ENCODE measurements around the gene CROT. TPM values are rescaled to one million over a fixed set of nuclear protein-coding genes. Genes with fewer than 3 reads are reported as not detected.

CROT gene
- total RNA-seq, 3 donors from 2014 or later (not counting 1 experiment from before 2014, with no cell fraction given), result 17.5 to 19.0 (median 17.9) TPM

- intact Hi-C loops (cut with micrococcal nuclease), result no loop called here
- peaks cover 44% of the 10 kb centered on the region for H3K36me3 ChIP-seq (ENCODE audit: control insufficient read depth, insufficient read depth, low read length)
- Mint-ChIP-seq H3K4me1 (no peaks in the 10 kb centered on the region), H3K4me3 (no peak overlapping the region), H3K36me3 (peaks cover 42% of the 10 kb centered on the region), H3K27me3 (ENCODE audit: low read depth in 2 of 2) (no peaks in the 10 kb centered on the region), H3K27ac (no peak overlapping the region), H3K9me3 (no peaks in the 10 kb centered on the region)
- TF ChIP-seq CTCF (IDR thresholded peaks at IDR 0.05), result no peak
- H3K4me3 ChIP-seq (ENCODE audit: low read length), result no peak overlapping the region
- ATAC-seq (no peak), DNase-seq (no peak)
- WGBS (ENCODE audit: insufficient coverage), result 98% methylated on average over 2 of the region's 3 CpGs
- H3K27ac ChIP-seq (ENCODE audit: low read length), result no peak overlapping the region
- no peaks in the 10 kb centered on the region for H3K4me1 ChIP-seq (ENCODE audit: control insufficient read depth, insufficient read depth, low read length)
- H3K9me3 ChIP-seq (ENCODE audit: control insufficient read depth, insufficient read depth, low read length), result no peaks in the 10 kb centered on the region
- no peaks in the 10 kb centered on the region for H3K27me3 ChIP-seq (ENCODE audit: control insufficient read depth, insufficient read depth, low read length)
Observed at GRCh38 chr7:87354749-87355148, 9.3 kb downstream of the CROT start.

GRCh38 chr7:87356448-87356847 lies 11.0 kb downstream of the CROT start:
- DNase-seq (no peak), ATAC-seq (no peak)
- no peaks in the 10 kb centered on the region for H3K4me1 ChIP-seq (ENCODE audit: control insufficient read depth, insufficient read depth, low read length)
- H3K27me3 ChIP-seq (ENCODE audit: control insufficient read depth, insufficient read depth, low read length), result no peaks in the 10 kb centered on the region
- H3K9me3 ChIP-seq (ENCODE audit: control insufficient read depth, insufficient read depth, low read length), result no peaks in the 10 kb centered on the region
- peaks cover 33% of the 10 kb centered on the region for H3K36me3 Mint-ChIP-seq
- H3K27ac ChIP-seq (ENCODE audit: low read length), result no peak overlapping the region
- H3K36me3 ChIP-seq (ENCODE audit: control insufficient read depth, insufficient read depth, low read length), result peaks cover 36% of the 10 kb centered on the region
- no peaks in the 10 kb centered on the region for H3K9me3 Mint-ChIP-seq
- no peaks in the 10 kb centered on the region for H3K27me3 Mint-ChIP-seq (ENCODE audit: low read depth in 2 of 2)
- TF ChIP-seq CTCF (IDR thresholded peaks at IDR 0.05), result no peak
- H3K4me3 ChIP-seq (ENCODE audit: low read length), result no peak overlapping the region
- intact Hi-C loops (cut with micrococcal nuclease), result no loop called here
- H3K4me1 Mint-ChIP-seq, result no peaks in the 10 kb centered on the region
- no peak overlapping the region for H3K4me3 Mint-ChIP-seq
- WGBS (ENCODE audit: insufficient coverage), result 100% methylated on average over 1 of the region's 1 CpG
- no peak overlapping the region for H3K27ac Mint-ChIP-seq

GRCh38 chr7:87359366-87359765 lies 13.9 kb downstream of the CROT start:
- no peak for TF ChIP-seq CTCF (IDR thresholded peaks at IDR 0.05)
- Mint-ChIP-seq H3K36me3 (peaks cover 20% of the 10 kb centered on the region), H3K27ac (no peak overlapping the region), H3K9me3 (no peaks in the 10 kb centered on the region), H3K27me3 (ENCODE audit: low read depth in 2 of 2) (no peaks in the 10 kb centered on the region), H3K4me3 (no peak overlapping the region), H3K4me1 (no peaks in the 10 kb centered on the region)
- intact Hi-C loops (cut with micrococcal nuclease), result no loop called here
- 100% methylated on average over 1 of the region's 2 CpGs for WGBS (ENCODE audit: insufficient coverage)
- Histone ChIP-seq H3K4me3 (ENCODE audit: low read length) (no peak overlapping the region), H3K27ac (ENCODE audit: low read length) (no peak overlapping the region), H3K9me3 (ENCODE audit: control insufficient read depth, insufficient read depth, low read length) (no peaks in the 10 kb centered on the region), H3K36me3 (ENCODE audit: control insufficient read depth, insufficient read depth, low read length) (peaks cover 22% of the 10 kb centered on the region), H3K4me1 (ENCODE audit: control insufficient read depth, insufficient read depth, low read length) (no peaks in the 10 kb centered on the region), H3K27me3 (ENCODE audit: control insufficient read depth, insufficient read depth, low read length) (no peaks in the 10 kb centered on the region)
- DNase-seq, result no peak
- no peak for ATAC-seq

GRCh38 chr7:87361320-87361719 lies 15.9 kb downstream of the CROT start:
- 96% methylated on average over 2 of the region's 2 CpGs for WGBS (ENCODE audit: insufficient coverage)
- Histone ChIP-seq H3K36me3 (ENCODE audit: control insufficient read depth, insufficient read depth, low read length) (peaks cover 17% of the 10 kb centered on the region), H3K4me3 (ENCODE audit: low read length) (no peak overlapping the region), H3K4me1 (ENCODE audit: control insufficient read depth, insufficient read depth, low read length) (no peaks in the 10 kb centered on the region), H3K27me3 (ENCODE audit: control insufficient read depth, insufficient read depth, low read length) (no peaks in the 10 kb centered on the region), H3K9me3 (ENCODE audit: control insufficient read depth, insufficient read depth, low read length) (no peaks in the 10 kb centered on the region), H3K27ac (ENCODE audit: low read length) (no peak overlapping the region)
- H3K27ac Mint-ChIP-seq, result no peak overlapping the region
- H3K27me3 Mint-ChIP-seq (ENCODE audit: low read depth in 2 of 2), result no peaks in the 10 kb centered on the region
- intact Hi-C loops (cut with micrococcal nuclease), result no loop called here
- DNase-seq (no peak), ATAC-seq (no peak)
- H3K9me3 Mint-ChIP-seq, result no peaks in the 10 kb centered on the region
- H3K36me3 Mint-ChIP-seq, result peaks cover 2% of the 10 kb centered on the region
- no peaks in the 10 kb centered on the region for H3K4me1 Mint-ChIP-seq
- H3K4me3 Mint-ChIP-seq, result no peak overlapping the region
- no peak for TF ChIP-seq CTCF (IDR thresholded peaks at IDR 0.05)

All from natural killer cell (primary cell).